ENCODE results near the gene PSME1.

Gene PSME1

GRCh38 chr14:24176599-24176998, 40.6 kb downstream of the PSME1 start:
- DNase-seq (ENCODE audit: low read depth): no peak

GRCh38 chr14:24177041-24177825, 41.2 kb downstream of the PSME1 start:
- no peak for DNase-seq (ENCODE audit: low read depth)

- no peak for DNase-seq (ENCODE audit: low read depth)
These were observed 41.9 kb downstream of the PSME1 start for GRCh38 chr14:24177891-24178290.

GRCh38 chr14:24178399-24179178, 42.6 kb downstream of the PSME1 start:
- DNase-seq (ENCODE audit: low read depth): no peak

- DNase-seq (ENCODE audit: low read depth): no peak
These were observed 43.4 kb downstream of the PSME1 start for GRCh38 chr14:24179294-24179960.

GRCh38 chr14:24179961-24180796, 44.2 kb downstream of the PSME1 start:
- peak; percentile 84 for DNase-seq (ENCODE audit: low read depth)

GRCh38 chr14:24181371-24182077, 45.5 kb downstream of the PSME1 start:
- DNase-seq (ENCODE audit: low read depth): no peak

GRCh38 chr14:24182110-24182882, 46.3 kb downstream of the PSME1 start:
- no peak for DNase-seq (ENCODE audit: low read depth)

- DNase-seq (ENCODE audit: low read depth): no peak
These were observed 47.1 kb downstream of the PSME1 start for GRCh38 chr14:24183014-24183481.

- DNase-seq (ENCODE audit: low read depth): no peak
These were observed 48.3 kb downstream of the PSME1 start for GRCh38 chr14:24184104-24184970.

GRCh38 chr14:24185026-24185425, 49.0 kb downstream of the PSME1 start:
- DNase-seq (ENCODE audit: low read depth): no peak

GRCh38 chr14:24185741-24186140, 49.7 kb downstream of the PSME1 start:
- DNase-seq (ENCODE audit: low read depth): no peak

- no peak for DNase-seq (ENCODE audit: low read depth)
These were observed 51.0 kb downstream of the PSME1 start for GRCh38 chr14:24186831-24187538.

GRCh38 chr14:24187539-24187915, 51.5 kb downstream of the PSME1 start:
- no peak for DNase-seq (ENCODE audit: low read depth)
